HepG2 (cell line): ENCODE results near the gene FNDC3B. TPM values are rescaled to one million over a fixed set of nuclear protein-coding genes. Genes with fewer than 3 reads are reported as not detected.

Experiments
- ATAC-seq: fragments of 200-7000 bp; cut with Tn5 transposase; 3 replicates; pipeline ENCODE4 v1.9.1; 2020; ENCODE audit warnings: mild to moderate bottlenecking, moderate library complexity
- Bru-seq: library from RNA; stranded (reverse); fragments of 400-500 nt; gene quantifications from one replicate; lab custom pipeline; 2021; lab: Mats Ljungman, UMichigan
- BruChase-seq, 2 experiments: library from RNA; stranded (reverse); fragments of 400-500 nt; gene quantifications; one replicate each; lab custom pipeline; 2021; lab: Mats Ljungman, UMichigan
- BruUV-seq: library from RNA; stranded (reverse); fragments of 400-500 nt; replicated peaks from 2 replicates; lab custom pipeline; 2021; lab: Mats Ljungman, UMichigan
- CTCF ChIA-PET: fragments of 300-600 bp; formaldehyde crosslinking; extraction: SDS; loops from one replicate; lab custom pipeline; 2021; ENCODE audit warnings: low total read pairs, inconsistent platforms, low intra/inter-chr PET ratio; lab: Yijun Ruan, JAX
- POLR2A ChIA-PET: fragments of 350-600 bp; sonication (Branson Sonifier 250); formaldehyde crosslinking; loops from one replicate; lab custom pipeline; 2020; ENCODE audit warnings: antibody characterized with exemption, inconsistent platforms; lab: Yijun Ruan, JAX
- DNase-seq: peaks from one replicate; pipeline ENCODE4 v3.0.0-alpha.2; 2015; ENCODE audit warnings: low spot score
- FAIRE-seq: peaks from 3 replicates; lab custom pipeline; 2011; peaks lifted over from hg19 to GRCh38; lab: Jason Lieb, UNC
- H2AFZ ChIP-seq: one replicate; pipeline ENCODE4 v1.6.1; 2011; ENCODE audit warnings: low read length, inconsistent platforms
- H3K27ac ChIP-seq: fragments of 300-600 bp; 3 replicates; pipeline ENCODE4 v1.8.0; 2011; ENCODE audit warnings: mixed run types, mild to moderate bottlenecking, mixed read lengths, low read length, inconsistent platforms; ENCODE audit not compliant: insufficient read depth; ENCODE audit errors: extremely low read length
- H3K27me3 ChIP-seq, 2 experiments: fragments of 200-600 bp in 1 of 2; 2 replicates in 1 of 2; 3 replicates in 1 of 2; pipeline versions ENCODE4 v1.6.0 to v1.8.0; 2011; ENCODE audit warnings: low read length in 2 of 2, mild to moderate bottlenecking in 2 of 2, moderate library complexity in 2 of 2, inconsistent platforms in 1 of 2; ENCODE audit not compliant: insufficient read depth in 2 of 2, control insufficient read depth in 1 of 2
- H3K36me3 ChIP-seq, 2 experiments: fragments of 200-600 bp in 1 of 2; replicated peaks in 1 of 2; 2 replicates in 1 of 2; 3 replicates in 1 of 2; pipeline versions ENCODE4 v1.5.1 to v1.8.0; 2011; ENCODE audit warnings: low read length in 2 of 2, inconsistent platforms in 1 of 2; ENCODE audit not compliant: insufficient read depth in 2 of 2, control insufficient read depth in 1 of 2
- H3K4me1 ChIP-seq: 2 replicates; pipeline ENCODE4 v1.5.1; 2012; ENCODE audit warnings: low read length, inconsistent platforms; ENCODE audit not compliant: insufficient read depth
- H3K4me2 ChIP-seq: 2 replicates; pipeline ENCODE4 v1.6.0; 2011; ENCODE audit warnings: low read depth, low read length, inconsistent platforms
- H3K4me3 ChIP-seq, 3 experiments: fragments of 200-600 bp in 1 of 3; sonication (generic), shearing (Covaris generic) in 1 of 3; replicated peaks in 1 of 3; 2 replicates each; pipeline ENCODE4 v1.5.1; 2011 to 2016; ENCODE audit warnings: low read length in 3 of 3, inconsistent platforms in 2 of 3, low read depth in 2 of 3, mild to moderate bottlenecking in 2 of 3, control low read depth in 1 of 3, mixed read lengths in 1 of 3; ENCODE audit not compliant: insufficient read depth in 1 of 3
- H3K79me2 ChIP-seq: one replicate; pipeline ENCODE4 v1.6.1; 2011; ENCODE audit warnings: low read length, inconsistent platforms; ENCODE audit not compliant: insufficient read depth
- H3K9ac ChIP-seq: 2 replicates; pipeline ENCODE4 v1.6.0; 2011; ENCODE audit warnings: mild to moderate bottlenecking, low read depth, low read length, inconsistent platforms; ENCODE audit not compliant: insufficient read depth
- H3K9me3 ChIP-seq: 2 replicates; pipeline ENCODE4 v1.5.1; 2012; ENCODE audit warnings: mild to moderate bottlenecking, low read length
- H4K20me1 ChIP-seq: 2 replicates; pipeline ENCODE4 v1.6.0; 2011; ENCODE audit warnings: inconsistent platforms, mild to moderate bottlenecking, low read length, moderate library complexity; ENCODE audit not compliant: insufficient read depth
- ARHGAP35 ChIP-seq: sonication (generic); formaldehyde crosslinking; IDR thresholded peaks from 2 replicates; pipeline ENCODE4 v1.9.0; 2022; ENCODE audit warnings: mild to moderate bottlenecking, inconsistent platforms, moderate library complexity, missing genetic modification reagents, borderline replicate concordance
- DPF2 ChIP-seq: sonication (generic); formaldehyde crosslinking; IDR thresholded peaks from 2 replicates; pipeline ENCODE4 v1.4.0; 2020; ENCODE audit warnings: mild to moderate bottlenecking, low read depth, missing genetic modification reagents, borderline replicate concordance
- FOXA1 ChIP-seq, 2 experiments: fragments of 450-650 bp in 1 of 2; sonication (generic) in 1 of 2; formaldehyde crosslinking in 1 of 2; IDR thresholded peaks; 2 replicates each; pipeline versions ENCODE4 v1.4.0 to v1.6.1; 2016 to 2020; ENCODE audit warnings: missing genetic modification reagents in 1 of 2
- SAP130 ChIP-seq: IDR thresholded peaks from 2 replicates; pipeline ENCODE4 v1.6.1; 2016; ENCODE audit warnings: low read depth
- SOX6 ChIP-seq, 2 experiments: fragments of 450-650 bp in 1 of 2; sonication (generic) in 1 of 2; formaldehyde crosslinking in 1 of 2; IDR thresholded peaks; 2 replicates each; pipeline versions ENCODE4 v1.4.0 to v1.6.1; 2017 to 2020; ENCODE audit warnings: antibody characterized with exemption in 1 of 2, mild to moderate bottlenecking in 1 of 2, missing genetic modification reagents in 1 of 2
- ZFX ChIP-seq: sonication (generic); formaldehyde crosslinking; IDR thresholded peaks from 2 replicates; pipeline ENCODE4 v1.4.0; 2020; ENCODE audit warnings: mild to moderate bottlenecking, low read depth, missing genetic modification reagents, moderate library complexity
- ZNF441 ChIP-seq: sonication (generic); formaldehyde crosslinking; IDR thresholded peaks from 2 replicates; pipeline ENCODE4 v1.7.0; 2021; ENCODE audit warnings: missing genetic modification reagents, borderline replicate concordance
- ZNF549 ChIP-seq: sonication (generic); formaldehyde crosslinking; IDR thresholded peaks from 2 replicates; pipeline ENCODE4 v1.5.0; 2020; ENCODE audit warnings: missing genetic modification reagents
- ZNF615 ChIP-seq: sonication (generic); formaldehyde crosslinking; IDR thresholded peaks from 2 replicates; pipeline ENCODE4 v1.5.0; 2020; ENCODE audit warnings: mild to moderate bottlenecking, missing genetic modification reagents, borderline replicate concordance
- ZNF841 ChIP-seq: sonication (generic); formaldehyde crosslinking; IDR thresholded peaks from 2 replicates; pipeline ENCODE4 v1.8.1; 2023; ENCODE audit warnings: missing genetic modification reagents, borderline replicate concordance
- WGBS: methylation state at CpG from one replicate; pipeline ENCODE4 v1.1.6; 2017; ENCODE audit warnings: low lambda C conversion rate; 5-methylcytosine and 5-hydroxymethylcytosine counted together
- in situ Hi-C: cut with HindIII; loops from 2 replicates; pipeline ENCODE4 v1.10.0; 2017; ENCODE audit warnings: low pct_unique_long_range_greater_than_20kb; ENCODE audit not compliant: extremely low pct_ligation_motif_present
- intact Hi-C: fragments of 100-400 bp; cut with micrococcal nuclease; formaldehyde crosslinking; loops from one replicate; pipeline ENCODE4 v1.10.0; 2022; ENCODE audit not compliant: unreplicated experiment
- long read RNA-seq, 2 experiments: library from RNA in 1 of 2; library from polyadenylated mRNA in 1 of 2; stranded (forward) in 1 of 2; unstranded in 1 of 2; transcript quantifications; one replicate each; pipeline ENCODE4 v2.0.0, GENCODE V29; 2019 to 2022
- polyA minus RNA-seq, 3 experiments: library from RNA; depleted of rRNA, polyadenylated mRNA; stranded (reverse); fragments of >200 nt; gene quantifications; 2 replicates each; pipeline ENCODE4 v1.2.3, GENCODE V29; 2011; ENCODE audit warnings: low replicate concordance in 1 of 3
- polyA plus RNA-seq, 8 experiments: library from polyadenylated mRNA; depleted of rRNA in 3 of 8; stranded (reverse) in 7 of 8; unstranded in 1 of 8; fragments of >200 nt; fragmentation: Illumina TruSeq in 4 of 8; extraction: Trizol in 4 of 8; gene quantifications; 2 replicates each; pipeline versions ENCODE4 v1.2.1 to v1.2.3, GENCODE V29; 2011 to 2016; ENCODE audit warnings: low read depth in 4 of 8, missing spikeins in 1 of 8, mixed read lengths in 1 of 8; ENCODE audit not compliant: insufficient read depth in 1 of 8
- total RNA-seq, 5 experiments: library from RNA; depleted of rRNA; stranded (reverse); fragments of >200 nt; fragmentation: Illumina TruSeq; extraction: Trizol; gene quantifications; 2 replicates each; pipeline ENCODE4 v1.2.3, GENCODE V29; 2016; ENCODE audit warnings: low read depth in 1 of 5
- TF ChIP-seq, protein P1 (sequence below): sonication (generic); formaldehyde crosslinking; IDR thresholded peaks from 2 replicates; pipeline ENCODE4 v1.8.0; 2023; ENCODE audit warnings: mild to moderate bottlenecking, missing genetic modification reagents
- TF ChIP-seq, protein P2 (sequence below): sonication (generic); formaldehyde crosslinking; IDR thresholded peaks from 2 replicates; pipeline ENCODE4 v1.5.0; 2020; ENCODE audit warnings: missing genetic modification reagents
- TF ChIP-seq, protein P3 (sequence below): fragments of 450-650 bp; IDR thresholded peaks from 2 replicates; pipeline ENCODE4 v1.6.1; 2016

FNDC3B gene
- total RNA-seq (2016; rRNA removed; fragmentation: Illumina TruSeq; extraction: Trizol) (103 and 110 TPM in 2 replicates), polyA plus RNA-seq (2011; rRNA removed) (74.8 and 82.8 TPM in 2 replicates), polyA minus RNA-seq (2011; rRNA and poly(A)+ RNA removed; ENCODE audit: low replicate concordance) (83.1 and 705 TPM in 2 replicates), Bru-seq, nascent RNA (percentile 99 among the genes with signal in this experiment), BruChase-seq, experiment 1, labeled RNA remaining after a 6-hour chase (percentile 93 among the genes with signal in this experiment), BruChase-seq, experiment 2, labeled RNA remaining after a 2-hour chase (percentile 97 among the genes with signal in this experiment)
- 133 and 147 TPM in 2 replicates for total RNA-seq (2016; cell fraction: cytosol; rRNA removed; fragmentation: Illumina TruSeq; extraction: Trizol; ENCODE audit: low read depth)
- 93.9 TPM in 2 replicates for total RNA-seq (2016; cell fraction: insoluble cytoplasmic fraction; rRNA removed; fragmentation: Illumina TruSeq; extraction: Trizol)
- total RNA-seq (2016; cell fraction: membrane; rRNA removed; fragmentation: Illumina TruSeq; extraction: Trizol): 73.4 and 76.7 TPM in 2 replicates
- total RNA-seq (2016; cell fraction: nucleus; rRNA removed; fragmentation: Illumina TruSeq; extraction: Trizol): 222 and 239 TPM in 2 replicates
- polyA plus RNA-seq (2011; cell fraction: cytosol; rRNA removed): 26.6 and 44.0 TPM in 2 replicates
- polyA plus RNA-seq (2011; cell fraction: nucleus; rRNA removed): 159 and 177 TPM in 2 replicates
- 100 and 116 TPM in 2 replicates for polyA plus RNA-seq (2012)
- 18.9 and 23.3 TPM in 2 replicates for polyA plus RNA-seq (2016; cell fraction: cytosol; fragmentation: Illumina TruSeq; extraction: Trizol; ENCODE audit: low read depth)
- polyA plus RNA-seq (2016; cell fraction: insoluble cytoplasmic fraction; fragmentation: Illumina TruSeq; extraction: Trizol; ENCODE audit: low read depth): 71.0 and 74.2 TPM in 2 replicates
- 23.8 and 25.2 TPM in 2 replicates for polyA plus RNA-seq (2016; cell fraction: membrane; fragmentation: Illumina TruSeq; extraction: Trizol; ENCODE audit: low read depth)
- 67.2 and 72.5 TPM in 2 replicates for polyA plus RNA-seq (2016; cell fraction: nucleus; fragmentation: Illumina TruSeq; extraction: Trizol; ENCODE audit: insufficient read depth, low read depth)
- polyA minus RNA-seq (2011; cell fraction: cytosol; rRNA and poly(A)+ RNA removed): 129 and 146 TPM in 2 replicates
- 1,231 and 1,245 TPM in 2 replicates for polyA minus RNA-seq (2011; cell fraction: nucleus; rRNA and poly(A)+ RNA removed)
- long read RNA-seq, experiment 1, full-length matches to known transcripts: 17 of 41 reads
- long read RNA-seq, experiment 1, partial matches to known transcripts: 11 of 41 reads
- long read RNA-seq, experiment 1, other reads (novel, unspliced or antisense): 13 of 41 reads
- long read RNA-seq, experiment 2, full-length matches to known transcripts: 24 of 181 reads
- long read RNA-seq, experiment 2, partial matches to known transcripts: 70 of 181 reads
- long read RNA-seq, experiment 2, other reads (novel, unspliced or antisense): 87 of 181 reads

DNA sequence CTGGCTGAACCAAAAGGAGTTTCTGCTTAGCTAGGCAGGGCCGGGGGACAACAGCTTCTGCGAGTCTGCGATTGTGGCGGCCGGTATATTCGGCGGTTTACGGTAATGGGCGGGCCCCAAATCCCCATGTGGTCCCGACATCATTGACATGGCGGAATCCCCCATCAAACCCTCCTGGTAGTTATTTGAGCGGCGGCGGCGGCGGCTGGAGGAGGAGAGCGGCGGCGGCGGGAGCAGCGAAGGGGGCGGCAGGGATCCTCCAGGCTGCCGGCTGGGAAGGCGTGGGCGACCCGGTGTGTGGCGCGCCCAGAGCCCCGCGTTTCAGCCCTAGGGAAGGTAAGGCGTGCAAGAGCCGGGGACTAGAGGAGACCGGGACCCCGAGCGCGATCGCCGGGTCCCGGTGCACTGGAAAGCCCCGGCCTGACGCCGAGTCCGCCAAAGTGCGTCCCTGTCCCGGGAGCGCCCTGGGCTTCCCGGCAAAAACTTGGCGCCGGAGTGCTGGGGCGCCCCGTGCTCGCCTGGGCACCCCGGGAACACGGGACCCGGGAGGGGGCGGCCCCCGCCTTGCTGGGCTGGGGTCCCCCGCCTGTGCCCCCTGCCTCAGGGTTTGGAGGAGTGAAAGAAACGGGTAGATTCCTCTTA, at the start of gene FNDC3B:
Gene FNDC3B, plus strand, starts transcription at position 143 of the 642 bp plus-strand sequence. CDS start 72,902 bp downstream, outside the sequence.
- FAIRE-seq (no peak), ATAC-seq (peak; percentile 80), DNase-seq (peak; percentile 89)
- TF ChIP-seq DPF2 (CRISPR knock-in tag): no peak
- TF ChIP-seq, protein P1, sequence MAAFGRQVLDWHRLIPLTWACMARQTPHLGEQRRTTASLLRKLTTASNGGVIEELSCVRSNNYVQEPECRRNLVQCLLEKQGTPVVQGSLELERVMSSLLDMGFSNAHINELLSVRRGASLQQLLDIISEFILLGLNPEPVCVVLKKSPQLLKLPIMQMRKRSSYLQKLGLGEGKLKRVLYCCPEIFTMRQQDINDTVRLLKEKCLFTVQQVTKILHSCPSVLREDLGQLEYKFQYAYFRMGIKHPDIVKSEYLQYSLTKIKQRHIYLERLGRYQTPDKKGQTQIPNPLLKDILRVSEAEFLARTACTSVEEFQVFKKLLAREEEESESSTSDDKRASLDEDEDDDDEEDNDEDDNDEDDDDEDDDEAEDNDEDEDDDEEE (CRISPR knock-in tag): peak; percentile 39; the same call in 1 of the 2 replicates
- TF ChIP-seq, protein P2, sequence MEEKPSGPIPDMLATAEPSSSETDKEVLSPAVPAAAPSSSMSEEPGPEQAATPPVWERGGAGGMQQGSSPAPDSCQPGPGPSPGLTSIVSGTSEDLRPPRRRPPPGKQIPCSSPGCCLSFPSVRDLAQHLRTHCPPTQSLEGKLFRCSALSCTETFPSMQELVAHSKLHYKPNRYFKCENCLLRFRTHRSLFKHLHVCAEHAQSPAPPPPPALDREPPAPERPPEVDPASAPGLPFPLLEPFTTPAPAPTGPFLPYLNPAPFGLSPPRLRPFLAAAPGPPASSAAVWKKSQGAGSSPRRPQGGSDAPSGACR: 0 out of 2 replicates have a peak, but pooled peaks have one; percentile 71
- no peak for TF ChIP-seq SOX6 (IDR thresholded peaks at IDR 0.05)
- peak; percentile 34 for TF ChIP-seq SOX6 (CRISPR knock-in tag; IDR thresholded peaks at IDR 0.05)
- no peak for TF ChIP-seq ARHGAP35 (CRISPR knock-in tag)
- no peak for TF ChIP-seq FOXA1 (IDR thresholded peaks at IDR 0.05)
- peak; percentile 51 for TF ChIP-seq FOXA1 (CRISPR knock-in tag; IDR thresholded peaks at IDR 0.05)
- peak; percentile 89 for TF ChIP-seq SAP130 (CRISPR knock-in tag)
- no peak; the same call in 1 of the 2 replicates for TF ChIP-seq ZNF441 (CRISPR knock-in tag)
- no peak for TF ChIP-seq ZNF549
- no peak for TF ChIP-seq ZNF841 (CRISPR knock-in tag)
- peak; percentile 19; the same call in 1 of the 2 replicates for TF ChIP-seq ZFX
- peak; percentile 91; the same call in 1 of the 2 replicates for TF ChIP-seq ZNF615 (CRISPR knock-in tag)
- TF ChIP-seq, protein P3, sequence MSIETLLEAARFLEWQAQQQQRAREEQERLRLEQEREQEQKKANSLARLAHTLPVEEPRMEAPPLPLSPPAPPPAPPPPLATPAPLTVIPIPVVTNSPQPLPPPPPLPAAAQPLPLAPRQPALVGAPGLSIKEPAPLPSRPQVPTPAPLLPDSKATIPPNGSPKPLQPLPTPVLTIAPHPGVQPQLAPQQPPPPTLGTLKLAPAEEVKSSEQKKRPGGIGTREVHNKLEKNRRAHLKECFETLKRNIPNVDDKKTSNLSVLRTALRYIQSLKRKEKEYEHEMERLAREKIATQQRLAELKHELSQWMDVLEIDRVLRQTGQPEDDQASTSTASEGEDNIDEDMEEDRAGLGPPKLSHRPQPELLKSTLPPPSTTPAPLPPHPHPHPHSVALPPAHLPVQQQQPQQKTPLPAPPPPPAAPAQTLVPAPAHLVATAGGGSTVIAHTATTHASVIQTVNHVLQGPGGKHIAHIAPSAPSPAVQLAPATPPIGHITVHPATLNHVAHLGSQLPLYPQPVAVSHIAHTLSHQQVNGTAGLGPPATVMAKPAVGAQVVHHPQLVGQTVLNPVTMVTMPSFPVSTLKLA: 0 out of 2 replicates have a peak, but pooled peaks have one; percentile 20

More for the DNA sequence above, at the start of gene FNDC3B:
- no peaks in the 10 kb centered on the region for H3K9me3 ChIP-seq
- H4K20me1 ChIP-seq: peaks cover 14% of the 10 kb centered on the region
- ChIA-PET CTCF (no interaction called here), POLR2A (interaction anchor here (0.6 to 3.7 kb wide), 24 partner anchors 9 to 233 kb away, joined by 3 to 19 read pairs (median 4); partner anchors contain the start of genes PLD1 and TMEM212)
- peaks cover 50% of the 10 kb centered on the region for H3K4me1 ChIP-seq
- H2AFZ ChIP-seq: no peak within 1 kb of the TSS
- in situ Hi-C loops: loop anchor here (10.0 kb wide), 1 partner anchor 195 kb away; the partner anchor contains the start of gene TMEM212
- TSS peak; percentile 76 for BruUV-seq
- WGBS: 0% methylated on average over 11 of the region's 59 CpGs
- peak within 1 kb of the TSS; percentile 99 for H3K27ac ChIP-seq
- no peaks in the 10 kb centered on the region; a peak in 1 of 5 replicates for H3K27me3 ChIP-seq
- intact Hi-C loops: loop anchor here (2.0 to 5.0 kb wide), 4 partner anchors 43 to 232 kb away; no protein-coding TSS in a partner anchor
- H3K9ac ChIP-seq: peak within 1 kb of the TSS; percentile 100
- peaks cover 0 to 9% of the 10 kb centered on the region in 2 experiments; a peak in 2 of 5 replicates for H3K36me3 ChIP-seq
- peak within 1 kb of the TSS; percentile 93 to 99 (median 95) for H3K4me3 ChIP-seq
- peaks cover 70% of the 10 kb centered on the region for H3K79me2 ChIP-seq
- peak within 1 kb of the TSS; percentile 95 for H3K4me2 ChIP-seq
